GM12872 (cell line): ENCODE results near the gene STX8.

Experiments used
- CTCF ChIP-seq: IDR thresholded peaks from 3 replicates; pipeline ENCODE4 v1.5.1; 2011; ENCODE audit warnings: low read depth, mild to moderate bottlenecking, low read length, moderate library complexity; ENCODE audit not compliant: insufficient read depth

STX8 gene

DNA sequence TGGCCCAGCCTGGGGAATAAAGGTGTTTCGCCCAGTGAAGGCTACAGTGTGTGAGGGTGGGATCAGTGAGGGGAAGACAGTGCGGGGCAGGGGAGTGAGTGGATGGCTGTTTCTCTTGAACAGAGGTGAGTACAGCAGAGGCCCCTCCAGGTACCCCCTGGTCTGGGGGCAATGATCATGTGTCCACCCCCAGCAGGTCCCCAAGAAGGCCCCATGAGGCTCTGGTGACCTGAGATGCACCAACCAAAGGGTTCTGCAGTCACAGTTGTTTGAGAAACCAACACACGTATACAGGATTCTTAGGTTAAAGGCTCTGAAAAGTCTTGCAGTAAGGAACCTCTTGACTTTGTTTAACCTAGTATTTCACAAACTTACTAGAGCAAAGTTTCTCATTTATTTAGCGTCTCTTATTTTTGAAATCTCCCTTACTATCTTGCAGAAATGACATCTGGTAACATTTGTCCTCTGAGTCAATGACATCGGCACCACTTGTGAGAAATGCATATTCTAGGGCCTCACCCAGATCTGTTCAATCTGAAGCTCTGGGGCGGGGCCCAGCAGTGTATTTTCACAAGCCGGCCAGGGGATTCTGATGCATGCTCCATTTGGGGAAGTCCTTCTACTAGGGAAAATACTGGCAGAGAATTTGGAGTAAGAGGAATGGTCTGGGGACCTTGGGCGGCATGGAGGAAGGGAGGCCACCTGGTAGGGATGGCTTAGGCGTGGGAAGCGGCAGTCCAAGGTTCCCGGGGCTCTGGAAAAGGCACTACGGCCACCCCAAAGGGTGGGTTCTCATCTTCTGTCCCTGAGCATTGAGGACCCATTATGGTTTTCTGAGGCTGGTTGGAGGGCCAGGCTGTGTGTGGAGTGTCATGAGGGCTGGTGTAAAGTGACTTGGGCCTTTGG is 337.0 kb downstream of the STX8 start:
- no peak for TF ChIP-seq CTCF

DNA sequence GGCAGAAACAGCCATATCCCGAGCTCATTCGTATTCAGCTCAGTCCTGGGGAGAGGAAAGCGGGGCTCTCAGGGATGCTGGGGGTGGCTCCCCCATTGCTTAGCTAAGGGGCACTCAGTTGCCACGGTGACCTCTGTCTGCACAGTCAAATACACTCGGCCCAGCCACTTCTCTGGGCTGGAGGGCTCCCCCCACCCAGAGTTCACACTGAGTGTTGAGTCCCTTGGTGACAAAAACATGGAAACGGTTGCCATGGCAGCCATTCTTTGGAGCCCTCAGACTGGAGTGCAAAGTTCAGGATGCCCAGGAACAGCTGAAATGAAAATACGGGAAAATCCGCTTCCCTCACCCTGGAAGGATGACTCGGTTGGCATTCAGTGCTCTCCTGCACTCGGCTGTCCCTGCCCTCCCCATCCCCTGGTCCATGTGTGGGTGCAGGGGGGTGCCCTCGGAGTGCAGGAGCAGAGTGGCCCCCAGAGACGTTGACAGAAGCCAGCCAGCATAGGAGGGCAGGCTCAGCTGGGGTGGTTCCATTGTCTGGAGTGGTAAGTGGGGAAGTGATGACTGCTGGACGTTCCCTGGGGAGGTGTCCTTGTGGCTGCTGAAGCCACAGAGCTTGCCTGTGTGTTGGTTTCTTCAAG is 337.8 kb downstream of the STX8 start:
- no peak for TF ChIP-seq CTCF

DNA sequence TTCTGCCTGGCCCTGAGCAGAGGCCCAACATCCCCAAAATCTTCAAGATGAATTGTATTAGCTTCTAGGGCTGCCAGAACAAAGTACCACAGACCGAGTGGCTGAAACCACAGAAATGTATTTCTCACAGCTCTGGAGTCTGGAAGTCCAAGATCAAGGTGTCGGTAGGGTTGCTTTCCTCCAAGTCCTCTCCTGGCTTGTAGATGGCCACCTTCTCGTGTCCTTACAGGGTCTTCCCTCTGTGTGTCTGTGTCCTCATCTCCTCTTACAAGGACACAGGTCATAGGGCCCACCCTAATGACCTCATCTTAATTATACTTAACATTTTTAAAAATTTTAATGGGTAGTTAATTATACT is 338.6 kb downstream of the STX8 start:
- TF ChIP-seq CTCF: no peak

- no peak for TF ChIP-seq CTCF
These were observed 339.2 kb downstream of the STX8 start for GRCh38 chr17:9236286-9237052.

DNA sequence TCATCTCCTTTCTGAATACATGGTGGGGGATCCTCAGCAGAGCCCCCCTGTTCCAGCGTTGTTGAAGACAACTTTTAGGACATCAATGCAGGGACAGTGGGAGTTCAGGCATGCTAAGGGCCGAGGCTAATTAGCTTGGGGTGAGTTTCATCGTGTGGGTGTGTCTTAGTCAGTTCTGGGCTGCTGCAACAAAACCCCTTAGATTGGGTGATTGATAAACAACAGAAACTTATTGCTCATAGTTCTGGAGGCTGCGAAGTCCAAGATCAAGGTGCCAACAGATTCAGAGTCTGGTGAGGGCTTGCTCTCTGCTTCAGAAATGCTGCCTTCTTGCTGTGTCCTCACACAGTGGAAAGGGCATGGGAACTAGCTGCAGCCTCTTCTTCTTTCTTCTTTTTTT is 340.3 kb downstream of the STX8 start:
- TF ChIP-seq CTCF: no peak

- no peak for TF ChIP-seq CTCF
These were observed 341.2 kb downstream of the STX8 start for GRCh38 chr17:9234389-9234945.

GRCh38 chr17:9233761-9234160 is 341.9 kb downstream of the STX8 start:
- TF ChIP-seq CTCF: no peak
